DOHH2 (cell line): ENCODE results near the gene PRKCH.

Experiments
- H3F3A ChIP-seq: fragments of 200-600 bp; sonication (generic), shearing (Covaris generic); 2 replicates; pipeline ENCODE4 v1.6.0; 2016; ENCODE audit warnings: antibody characterized with exemption, mild to moderate bottlenecking; ENCODE audit not compliant: control insufficient read depth, insufficient read depth
- H3K27ac ChIP-seq: fragments of 200-600 bp; sonication (generic); 2 replicates; pipeline ENCODE4 v1.5.1; 2014; ENCODE audit warnings: low read depth, mild to moderate bottlenecking, low read length, moderate library complexity
- H3K27me3 ChIP-seq: fragments of 200-600 bp; sonication (generic); 2 replicates; pipeline ENCODE4 v1.6.1; 2014; ENCODE audit warnings: mild to moderate bottlenecking, low read length, mixed read lengths; ENCODE audit not compliant: control insufficient read depth
- H3K36me3 ChIP-seq: fragments of 200-600 bp; sonication (generic); 2 replicates; pipeline ENCODE4 v1.6.1; 2014; ENCODE audit warnings: mild to moderate bottlenecking, low read length, moderate library complexity, mixed read lengths; ENCODE audit not compliant: control insufficient read depth
- H3K4me1 ChIP-seq: fragments of 200-600 bp; sonication (generic); 2 replicates; pipeline ENCODE4 v1.6.1; 2014; ENCODE audit warnings: mild to moderate bottlenecking, low read length, mixed read lengths; ENCODE audit not compliant: control insufficient read depth
- H3K4me2 ChIP-seq: fragments of 200-600 bp; sonication (generic); 2 replicates; pipeline ENCODE4 v1.6.0; 2014; ENCODE audit warnings: mild to moderate bottlenecking, low read length, moderate library complexity
- H3K4me3 ChIP-seq: fragments of 200-600 bp; sonication (generic); 2 replicates; pipeline ENCODE4 v1.5.1; 2014; ENCODE audit warnings: mild to moderate bottlenecking, low read length, mixed read lengths
- H3K79me2 ChIP-seq: fragments of 200-600 bp; sonication (generic); 2 replicates; pipeline ENCODE4 v1.6.1; 2014; ENCODE audit warnings: mild to moderate bottlenecking, low read length, mixed read lengths; ENCODE audit not compliant: control insufficient read depth
- H3K9me2 ChIP-seq: fragments of 200-600 bp; sonication (generic); replicated peaks from 2 replicates; pipeline ENCODE4 v1.6.1; 2014; ENCODE audit warnings: mild to moderate bottlenecking, low read length, mixed read lengths; ENCODE audit not compliant: control insufficient read depth
- H3K9me3 ChIP-seq: fragments of 200-600 bp; sonication (generic); 2 replicates; pipeline ENCODE4 v1.6.1; 2014; ENCODE audit warnings: antibody characterized with exemption, low read length, mixed read lengths; ENCODE audit not compliant: control insufficient read depth, insufficient read depth
- H4K20me1 ChIP-seq: fragments of 200-600 bp; sonication (generic); 2 replicates; pipeline ENCODE4 v1.6.0; 2014; ENCODE audit warnings: low read depth, mild to moderate bottlenecking, antibody characterized with exemption, low read length, moderate library complexity; ENCODE audit not compliant: control insufficient read depth, insufficient read depth
- CTCF ChIP-seq: fragments of 200-600 bp; sonication (generic); IDR thresholded peaks from one replicate; pipeline ENCODE4 v1.5.1; 2014; ENCODE audit warnings: antibody characterized with exemption, mild to moderate bottlenecking, low read depth, low read length; ENCODE audit not compliant: poor library complexity, severe bottlenecking
- EZH2phosphoT487 ChIP-seq: fragments of 200-600 bp; sonication (generic); IDR thresholded peaks from 2 replicates; pipeline ENCODE4 v1.6.1; 2017; ENCODE audit warnings: borderline replicate concordance, mild to moderate bottlenecking, antibody characterized with exemption, low read length, moderate library complexity, mixed read lengths

Gene PRKCH

GRCh38 chr14:61531465-61532122 is 210.2 kb downstream of the PRKCH start:
- H3K36me3 ChIP-seq: no peaks in the 10 kb centered on the region
- no peak overlapping the region for H3K27ac ChIP-seq

GRCh38 chr14:61532123-61532505 is 210.7 kb downstream of the PRKCH start:
- TF ChIP-seq CTCF (no peak), EZH2phosphoT487 (no peak)
- Histone ChIP-seq H3K4me1 (peaks cover 22% of the 10 kb centered on the region), H3K4me3 (no peak overlapping the region), H3K79me2 (no peaks in the 10 kb centered on the region), H3K27ac (no peak overlapping the region), H3K27me3 (no peaks in the 10 kb centered on the region), H3F3A (no peaks in the 10 kb centered on the region), H3K9me3 (no peaks in the 10 kb centered on the region), H3K36me3 (no peaks in the 10 kb centered on the region), H3K9me2 (no peaks in the 10 kb centered on the region), H4K20me1 (no peaks in the 10 kb centered on the region), H3K4me2 (no peak overlapping the region)

More at GRCh38 chr14:61531465-61532122, 210.2 kb downstream of the PRKCH start:
- no peaks in the 10 kb centered on the region for H4K20me1 ChIP-seq
- TF ChIP-seq CTCF: no peak
- TF ChIP-seq EZH2phosphoT487: no peak
- H3K9me3 ChIP-seq: no peaks in the 10 kb centered on the region
- H3K4me3 ChIP-seq: no peak overlapping the region
- H3K9me2 ChIP-seq: no peaks in the 10 kb centered on the region
- H3K27me3 ChIP-seq: no peaks in the 10 kb centered on the region
- peaks cover 23% of the 10 kb centered on the region for H3K4me1 ChIP-seq
- no peaks in the 10 kb centered on the region for H3K79me2 ChIP-seq
- H3K4me2 ChIP-seq: no peak overlapping the region
- H3F3A ChIP-seq: no peaks in the 10 kb centered on the region

GRCh38 chr14:61532763-61533162 is 211.4 kb downstream of the PRKCH start:
- H4K20me1 ChIP-seq: no peaks in the 10 kb centered on the region
- 0 out of 2 replicates have a peak overlapping the region, but pooled peaks have one; percentile 18 for H3K4me2 ChIP-seq
- H3K27me3 ChIP-seq: no peaks in the 10 kb centered on the region
- no peak overlapping the region for H3K27ac ChIP-seq
- H3K9me3 ChIP-seq: no peaks in the 10 kb centered on the region
- H3F3A ChIP-seq: no peaks in the 10 kb centered on the region
- H3K9me2 ChIP-seq: no peaks in the 10 kb centered on the region
- TF ChIP-seq CTCF (no peak), EZH2phosphoT487 (no peak)
- no peaks in the 10 kb centered on the region for H3K36me3 ChIP-seq
- no peaks in the 10 kb centered on the region for H3K79me2 ChIP-seq
- H3K4me3 ChIP-seq: no peak overlapping the region
- H3K4me1 ChIP-seq: peaks cover 28% of the 10 kb centered on the region
